HepG2 (cell line): ENCODE data around the gene BGN. TPM values are rescaled to one million over a fixed set of nuclear protein-coding genes. Genes with fewer than 3 reads are reported as not detected.

ENCODE experiments used
- ATAC-seq: fragments of 200-7000 bp; cut with Tn5 transposase; 3 replicates; pipeline ENCODE4 v1.9.1; 2020; ENCODE audit warnings: mild to moderate bottlenecking, moderate library complexity
- BruUV-seq: library from RNA; stranded (reverse); fragments of 400-500 nt; replicated peaks from 2 replicates; lab custom pipeline; 2021; lab: Mats Ljungman, UMichigan
- CTCF ChIA-PET: fragments of 300-600 bp; formaldehyde crosslinking; extraction: SDS; loops from one replicate; lab custom pipeline; 2021; ENCODE audit warnings: low total read pairs, inconsistent platforms, low intra/inter-chr PET ratio; lab: Yijun Ruan, JAX
- POLR2A ChIA-PET: fragments of 350-600 bp; sonication (Branson Sonifier 250); formaldehyde crosslinking; loops from one replicate; lab custom pipeline; 2020; ENCODE audit warnings: antibody characterized with exemption, inconsistent platforms; lab: Yijun Ruan, JAX
- DNase-seq: peaks from one replicate; pipeline ENCODE4 v3.0.0-alpha.2; 2015; ENCODE audit warnings: low spot score
- FAIRE-seq: peaks from 3 replicates; lab custom pipeline; 2011; peaks lifted over from hg19 to GRCh38; lab: Jason Lieb, UNC
- H2AFZ ChIP-seq: one replicate; pipeline ENCODE4 v1.6.1; 2011; ENCODE audit warnings: low read length, inconsistent platforms
- H3K27ac ChIP-seq: fragments of 300-600 bp; 3 replicates; pipeline ENCODE4 v1.8.0; 2011; ENCODE audit warnings: mixed run types, mild to moderate bottlenecking, mixed read lengths, low read length, inconsistent platforms; ENCODE audit not compliant: insufficient read depth; ENCODE audit errors: extremely low read length
- H3K27me3 ChIP-seq, 2 experiments: fragments of 200-600 bp in 1 of 2; 2 replicates in 1 of 2; 3 replicates in 1 of 2; pipeline versions ENCODE4 v1.6.0 to v1.8.0; 2011; ENCODE audit warnings: low read length in 2 of 2, mild to moderate bottlenecking in 2 of 2, moderate library complexity in 2 of 2, inconsistent platforms in 1 of 2; ENCODE audit not compliant: insufficient read depth in 2 of 2, control insufficient read depth in 1 of 2
- H3K36me3 ChIP-seq, 2 experiments: fragments of 200-600 bp in 1 of 2; replicated peaks in 1 of 2; 2 replicates in 1 of 2; 3 replicates in 1 of 2; pipeline versions ENCODE4 v1.5.1 to v1.8.0; 2011; ENCODE audit warnings: low read length in 2 of 2, inconsistent platforms in 1 of 2; ENCODE audit not compliant: insufficient read depth in 2 of 2, control insufficient read depth in 1 of 2
- H3K4me1 ChIP-seq: 2 replicates; pipeline ENCODE4 v1.5.1; 2012; ENCODE audit warnings: low read length, inconsistent platforms; ENCODE audit not compliant: insufficient read depth
- H3K4me2 ChIP-seq: 2 replicates; pipeline ENCODE4 v1.6.0; 2011; ENCODE audit warnings: low read depth, low read length, inconsistent platforms
- H3K4me3 ChIP-seq, 3 experiments: fragments of 200-600 bp in 1 of 3; sonication (generic), shearing (Covaris generic) in 1 of 3; replicated peaks in 1 of 3; 2 replicates each; pipeline ENCODE4 v1.5.1; 2011 to 2016; ENCODE audit warnings: low read length in 3 of 3, inconsistent platforms in 2 of 3, low read depth in 2 of 3, mild to moderate bottlenecking in 2 of 3, control low read depth in 1 of 3, mixed read lengths in 1 of 3; ENCODE audit not compliant: insufficient read depth in 1 of 3
- H3K79me2 ChIP-seq: one replicate; pipeline ENCODE4 v1.6.1; 2011; ENCODE audit warnings: low read length, inconsistent platforms; ENCODE audit not compliant: insufficient read depth
- H3K9ac ChIP-seq: 2 replicates; pipeline ENCODE4 v1.6.0; 2011; ENCODE audit warnings: mild to moderate bottlenecking, low read depth, low read length, inconsistent platforms; ENCODE audit not compliant: insufficient read depth
- H3K9me3 ChIP-seq: 2 replicates; pipeline ENCODE4 v1.5.1; 2012; ENCODE audit warnings: mild to moderate bottlenecking, low read length
- H4K20me1 ChIP-seq: 2 replicates; pipeline ENCODE4 v1.6.0; 2011; ENCODE audit warnings: inconsistent platforms, mild to moderate bottlenecking, low read length, moderate library complexity; ENCODE audit not compliant: insufficient read depth
- AGO1 ChIP-seq: fragments of 200-400 bp; formaldehyde crosslinking; IDR thresholded peaks from 2 replicates; pipeline ENCODE4 v1.6.1; 2017; ENCODE audit warnings: mild to moderate bottlenecking, low read depth, low read length, moderate library complexity; ENCODE audit not compliant: poor library complexity, severe bottlenecking
- CCAR2 ChIP-seq: fragments of 200-400 bp; formaldehyde crosslinking; optimal IDR thresholded peaks from 2 replicates; pipeline ENCODE3; 2018; ENCODE audit warnings: low read depth, mild to moderate bottlenecking, low read length, moderate library complexity
- CREB1 ChIP-seq, 2 experiments: fragments of 450-650 bp in 1 of 2; IDR thresholded peaks; 2 replicates each; pipeline ENCODE4 v1.6.1; 2016 to 2017; ENCODE audit warnings: control low read depth in 1 of 2, mild to moderate bottlenecking in 1 of 2, missing compliant biosample characterization in 1 of 2, missing genetic modification characterization in 1 of 2
- HNRNPK ChIP-seq: fragments of 200-400 bp; formaldehyde crosslinking; IDR thresholded peaks from 2 replicates; pipeline ENCODE4 v1.6.1; 2018; ENCODE audit warnings: low read length, low read depth, moderate library complexity, mild to moderate bottlenecking; ENCODE audit not compliant: poor library complexity, severe bottlenecking
- HOXA5 ChIP-seq: sonication (generic); formaldehyde crosslinking; IDR thresholded peaks from 2 replicates; pipeline ENCODE4 v1.4.0; 2020; ENCODE audit warnings: missing genetic modification reagents
- IRF2 ChIP-seq: IDR thresholded peaks from 2 replicates; pipeline ENCODE4 v1.6.1; 2018; ENCODE audit warnings: missing genetic modification reagents, missing compliant biosample characterization
- PTBP1 ChIP-seq: fragments of 200-400 bp; formaldehyde crosslinking; IDR thresholded peaks from 2 replicates; pipeline ENCODE4 v1.6.1; 2018; ENCODE audit warnings: low read length, low read depth; ENCODE audit not compliant: poor library complexity, severe bottlenecking
- RBAK ChIP-seq: sonication (generic); formaldehyde crosslinking; IDR thresholded peaks from 2 replicates; pipeline ENCODE4 v1.5.1; 2020; ENCODE audit warnings: mild to moderate bottlenecking, missing genetic modification reagents
- RBM39 ChIP-seq: fragments of 200-400 bp; formaldehyde crosslinking; IDR thresholded peaks from one replicate; pipeline ENCODE4 v1.6.1; 2018; ENCODE audit warnings: antibody characterized with exemption, mild to moderate bottlenecking, low read depth, low read length; ENCODE audit not compliant: poor library complexity, severe bottlenecking
- TEAD3 ChIP-seq: optimal IDR thresholded peaks from 2 replicates; pipeline ENCODE3; 2016; ENCODE audit warnings: borderline replicate concordance
- ZFP91 ChIP-seq: sonication (generic); formaldehyde crosslinking; IDR thresholded peaks from 2 replicates; pipeline ENCODE4 v1.9.0; 2022; ENCODE audit warnings: missing genetic modification reagents, mild to moderate bottlenecking, borderline replicate concordance
- ZNF691 ChIP-seq: sonication (generic); formaldehyde crosslinking; IDR thresholded peaks from 2 replicates; pipeline ENCODE4 v1.4.0; 2020; ENCODE audit warnings: missing genetic modification reagents, low read depth, mild to moderate bottlenecking, borderline replicate concordance
- WGBS: methylation state at CpG from one replicate; pipeline ENCODE4 v1.1.6; 2017; ENCODE audit warnings: low lambda C conversion rate; 5-methylcytosine and 5-hydroxymethylcytosine counted together
- in situ Hi-C: cut with HindIII; loops from 2 replicates; pipeline ENCODE4 v1.10.0; 2017; ENCODE audit warnings: low pct_unique_long_range_greater_than_20kb; ENCODE audit not compliant: extremely low pct_ligation_motif_present
- intact Hi-C: fragments of 100-400 bp; cut with micrococcal nuclease; formaldehyde crosslinking; loops from one replicate; pipeline ENCODE4 v1.10.0; 2022; ENCODE audit not compliant: unreplicated experiment
- polyA plus RNA-seq, 8 experiments: library from polyadenylated mRNA; depleted of rRNA in 3 of 8; stranded (reverse) in 7 of 8; unstranded in 1 of 8; fragments of >200 nt; fragmentation: Illumina TruSeq in 4 of 8; extraction: Trizol in 4 of 8; gene quantifications; 2 replicates each; pipeline versions ENCODE4 v1.2.1 to v1.2.3, GENCODE V29; 2011 to 2016; ENCODE audit warnings: low read depth in 4 of 8, missing spikeins in 1 of 8, mixed read lengths in 1 of 8; ENCODE audit not compliant: insufficient read depth in 1 of 8
- total RNA-seq, 5 experiments: library from RNA; depleted of rRNA; stranded (reverse); fragments of >200 nt; fragmentation: Illumina TruSeq; extraction: Trizol; gene quantifications; 2 replicates each; pipeline ENCODE4 v1.2.3, GENCODE V29; 2016; ENCODE audit warnings: low read depth in 1 of 5

The BGN gene
- total and polyA plus RNA-seq, 2 of the 13 experiments (the other 11 are each of a cell fraction or from before 2014, with no cell fraction given): 0.18 to 0.63 TPM

- Histone ChIP-seq H3K36me3 (peaks cover 0 to 3% of the 10 kb centered on the region in 2 experiments; a peak in 3 of 5 replicates), H4K20me1 (no peaks in the 10 kb centered on the region), H3K4me1 (no peaks in the 10 kb centered on the region), H3K79me2 (no peaks in the 10 kb centered on the region), H3K9ac (no peak overlapping the region), H3K4me3 (no peak overlapping the region), H2AFZ (no peak overlapping the region), H3K27me3 (no peaks in the 10 kb centered on the region), H3K4me2 (no peak overlapping the region), H3K27ac (no peak overlapping the region), H3K9me3 (no peaks in the 10 kb centered on the region)
- BruUV-seq: no TSS peak
- ChIA-PET POLR2A (no interaction called here), CTCF (no interaction called here)
- ATAC-seq (no peak), DNase-seq (no peak), FAIRE-seq (no peak)
- intact Hi-C loops (no loop called here), in situ Hi-C loops (no loop called here)
- no peak for TF ChIP-seq ZFP91 (CRISPR knock-in tag)
- 100% methylated on average over 1 of the region's 5 CpGs for WGBS
These were observed 30.7 kb upstream of the BGN start for GRCh38 chrX:153464116-153464515.

GRCh38 chrX:153465691-153466380 is 28.9 kb upstream of the BGN start:
- Histone ChIP-seq H3K27ac (no peak overlapping the region), H3K9ac (no peak overlapping the region), H3K36me3 (peaks cover 0 to 2% of the 10 kb centered on the region in 2 experiments; a peak in 3 of 5 replicates), H3K9me3 (no peaks in the 10 kb centered on the region), H3K4me2 (no peak overlapping the region), H3K4me3 (no peak overlapping the region), H2AFZ (no peak overlapping the region), H3K4me1 (no peaks in the 10 kb centered on the region), H3K79me2 (no peaks in the 10 kb centered on the region), H3K27me3 (no peaks in the 10 kb centered on the region; a peak in 1 of 5 replicates), H4K20me1 (no peaks in the 10 kb centered on the region)
- in situ Hi-C loops (no loop called here), intact Hi-C loops (no loop called here)
- no peak for DNase-seq
- ChIA-PET POLR2A (no interaction called here), CTCF (no interaction called here)
- BruUV-seq: no TSS peak
- no peak for ATAC-seq
- no peak for FAIRE-seq
- WGBS: no CpG with 5 or more reads among the region's 19 CpGs
- TF ChIP-seq TEAD3 (CRISPR knock-in tag) (no peak), HOXA5 (CRISPR knock-in tag) (no peak), CCAR2 (no peak), HNRNPK (no peak), ZNF691 (CRISPR knock-in tag) (no peak), AGO1 (no peak), RBM39 (no peak), IRF2 (no peak), PTBP1 (no peak), RBAK (CRISPR knock-in tag) (no peak), CREB1 (IDR thresholded peaks at IDR 0.05) (no peak), CREB1 (CRISPR knock-in tag; IDR thresholded peaks at IDR 0.05) (no peak)
